ENCODE measurements around the gene TPP2. TPM values are rescaled to one million over a fixed set of nuclear protein-coding genes. Genes with fewer than 3 reads are reported as not detected.

Gene TPP2
- polyA plus RNA-seq, 1 donor (not counting 4 experiments of a cell fraction or from before 2014, with no cell fraction given) = 41.2 TPM

GRCh38 chr13:102697264-102697663, 100.5 kb downstream of the TPP2 start:
- no peaks in the 10 kb centered on the region for H3K4me1 ChIP-seq (ENCODE audit: control insufficient read depth, extremely low read depth, insufficient read depth, low read length)
- no peak for TF ChIP-seq CTCF (optimal IDR thresholded peaks at IDR 0.05 in 1 of 3, IDR thresholded peaks at IDR 0.05 in 1 of 3, conservative IDR thresholded peaks at IDR 0.05 in 1 of 3; ENCODE audit: extremely low read depth in 1 of 3, insufficient read depth in 2 of 3, low read length in 3 of 3)
- TF ChIP-seq EZH2 (IDR thresholded peaks at IDR 0.05; ENCODE audit: low read length) = no peak
- DNase-seq (ENCODE audit: low read depth, low spot score) (no peak), FAIRE-seq (no peak)
- H3K4me3 ChIP-seq (ENCODE audit: control insufficient read depth in 2 of 3, extremely low read depth in 1 of 3, insufficient read depth in 2 of 3, low read depth in 1 of 3, low read length in 3 of 3) = no peak overlapping the region
- no peaks in the 10 kb centered on the region for H3K36me3 ChIP-seq (ENCODE audit: control insufficient read depth in 2 of 2, extremely low read depth in 1 of 2, insufficient read depth in 2 of 2, low read length in 2 of 2)
- H3K79me2 ChIP-seq (ENCODE audit: control insufficient read depth, insufficient read depth, low read length) = no peaks in the 10 kb centered on the region
- dilution Hi-C loops (cut with MboI; ENCODE audit: extremely low pct_ligation_motif_present, low sequenced_read_pairs) = no loop called here
- H3K9me1 ChIP-seq (ENCODE audit: control insufficient read depth, extremely low read depth, insufficient read depth, low read length) = no peaks in the 10 kb centered on the region
- no peaks in the 10 kb centered on the region for H3K9me3 ChIP-seq (ENCODE audit: control insufficient read depth, low read depth, low read length)
- H3K27me3 ChIP-seq (ENCODE audit: control insufficient read depth, extremely low read depth, insufficient read depth, low read length) = peaks cover 14% of the 10 kb centered on the region
- no peak overlapping the region for H2AFZ ChIP-seq (ENCODE audit: control insufficient read depth, low read length)
- H3K4me2 ChIP-seq (ENCODE audit: control insufficient read depth, extremely low read depth, insufficient read depth, low read depth, low read length) = no peak overlapping the region
- H4K20me1 ChIP-seq (ENCODE audit: control insufficient read depth, extremely low read depth, insufficient read depth, low read length) = no peaks in the 10 kb centered on the region
- no peak overlapping the region for H3K27ac ChIP-seq (ENCODE audit: control insufficient read depth, insufficient read depth, low read length)
- H3K9ac ChIP-seq (ENCODE audit: control insufficient read depth, extremely low read depth, insufficient read depth, low read length) = no peak overlapping the region

- FAIRE-seq = no peak
Observed at GRCh38 chr13:102697929-102698648, 101.3 kb downstream of the TPP2 start.

More at GRCh38 chr13:102697929-102698648, 101.3 kb downstream of the TPP2 start:
- TF ChIP-seq EZH2 (IDR thresholded peaks at IDR 0.05; ENCODE audit: low read length) = no peak
- TF ChIP-seq CTCF (optimal IDR thresholded peaks at IDR 0.05 in 1 of 3, IDR thresholded peaks at IDR 0.05 in 1 of 3, conservative IDR thresholded peaks at IDR 0.05 in 1 of 3; ENCODE audit: extremely low read depth in 1 of 3, insufficient read depth in 2 of 3, low read length in 3 of 3) = no peak
- DNase-seq (ENCODE audit: low read depth, low spot score) = no peak
- Histone ChIP-seq H3K27me3 (ENCODE audit: control insufficient read depth, extremely low read depth, insufficient read depth, low read length) (peaks cover 14% of the 10 kb centered on the region), H3K27ac (ENCODE audit: control insufficient read depth, insufficient read depth, low read length) (no peak overlapping the region), H3K9me1 (ENCODE audit: control insufficient read depth, extremely low read depth, insufficient read depth, low read length) (no peaks in the 10 kb centered on the region), H3K36me3 (ENCODE audit: control insufficient read depth in 2 of 2, extremely low read depth in 1 of 2, insufficient read depth in 2 of 2, low read length in 2 of 2) (no peaks in the 10 kb centered on the region), H3K79me2 (ENCODE audit: control insufficient read depth, insufficient read depth, low read length) (no peaks in the 10 kb centered on the region), H2AFZ (ENCODE audit: control insufficient read depth, low read length) (no peak overlapping the region), H3K4me1 (ENCODE audit: control insufficient read depth, extremely low read depth, insufficient read depth, low read length) (no peaks in the 10 kb centered on the region), H4K20me1 (ENCODE audit: control insufficient read depth, extremely low read depth, insufficient read depth, low read length) (no peaks in the 10 kb centered on the region), H3K9ac (ENCODE audit: control insufficient read depth, extremely low read depth, insufficient read depth, low read length) (no peak overlapping the region), H3K4me2 (ENCODE audit: control insufficient read depth, extremely low read depth, insufficient read depth, low read depth, low read length) (no peak overlapping the region), H3K4me3 (ENCODE audit: control insufficient read depth in 2 of 3, extremely low read depth in 1 of 3, insufficient read depth in 2 of 3, low read depth in 1 of 3, low read length in 3 of 3) (no peak overlapping the region), H3K9me3 (ENCODE audit: control insufficient read depth, low read depth, low read length) (no peaks in the 10 kb centered on the region)
- dilution Hi-C loops (cut with MboI; ENCODE audit: extremely low pct_ligation_motif_present, low sequenced_read_pairs) = no loop called here
